ENCODE measurements around the gene EP400. TPM values are rescaled to one million over a fixed set of nuclear protein-coding genes. Genes with fewer than 3 reads are reported as not detected.

EP400 gene
- total RNA-seq, 1 experiment from 2014 or later: 61.7 TPM

DNA sequence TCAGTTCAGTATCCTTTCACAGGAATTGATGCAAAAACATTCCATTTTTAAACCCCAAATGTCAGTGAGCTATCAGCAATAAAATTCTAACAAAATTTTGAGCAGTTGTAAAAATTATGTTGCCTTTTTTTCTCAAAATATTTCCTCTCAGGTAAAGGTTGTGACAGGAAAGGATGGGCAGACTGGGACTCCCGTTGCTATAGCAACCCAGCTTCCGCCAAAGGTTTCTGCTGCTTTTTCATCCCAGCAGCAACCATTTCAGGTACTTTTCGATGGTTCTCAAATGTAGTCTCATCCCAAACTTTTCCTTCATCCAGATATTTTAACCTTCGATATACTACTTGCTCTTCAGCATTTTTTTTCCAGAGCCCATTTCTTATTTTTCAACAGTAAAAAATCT lies 13.6 kb downstream of the EP400 start:
- Histone ChIP-seq H2BK120ac (ENCODE audit: low read depth, low read length, poor library complexity, severe bottlenecking) (no peak overlapping the region), H3K23me2 (ENCODE audit: insufficient read length, low read depth, low read length, poor library complexity, severe bottlenecking) (no peaks in the 10 kb centered on the region), H2AFZ (ENCODE audit: low read length) (no peak overlapping the region), H2BK20ac (ENCODE audit: low read depth, low read length, poor library complexity, severe bottlenecking) (no peak overlapping the region), H3K4me2 (ENCODE audit: insufficient read depth, insufficient read length, low read length) (no peak overlapping the region), H3K9ac (ENCODE audit: extremely low read depth, insufficient read length, low read length) (no peak overlapping the region), H3K14ac (ENCODE audit: insufficient read depth, low read length) (no peak overlapping the region), H3K79me1 (ENCODE audit: insufficient read depth, low read depth, low read length, poor library complexity, severe bottlenecking) (peaks cover 7% of the 10 kb centered on the region), H4K91ac (ENCODE audit: insufficient read length, low read depth, low read length) (no peak overlapping the region), H3K79me2 (ENCODE audit: insufficient read depth, low read length) (peaks cover 7% of the 10 kb centered on the region; the same call in 1 of the 2 replicates), H3K4ac (ENCODE audit: low read depth, low read length) (no peak overlapping the region), H2BK5ac (ENCODE audit: insufficient read length, low read length) (no peak overlapping the region), H3K18ac (ENCODE audit: insufficient read length, low read depth, low read length) (no peak overlapping the region), H4K8ac (replicated peaks; ENCODE audit: insufficient read length, low read depth, low read length) (no peak overlapping the region), H3K9me3 (ENCODE audit: control insufficient read depth, low read depth, low read length) (no peaks in the 10 kb centered on the region), H4K5ac (ENCODE audit: insufficient read length, low read depth, low read length) (no peak overlapping the region), H3K27ac (ENCODE audit: insufficient read length, low read depth, low read length) (no peak overlapping the region), H3K23ac (ENCODE audit: insufficient read length, low read depth, low read length) (no peak overlapping the region), H4K20me1 (ENCODE audit: control insufficient read depth, insufficient read depth, insufficient read length) (no peaks in the 10 kb centered on the region), H3K4me1 (ENCODE audit: insufficient read depth, low read length) (no peaks in the 10 kb centered on the region), H3T11ph (ENCODE audit: low read length) (no peak overlapping the region), H2AK5ac (ENCODE audit: insufficient read length, low read length) (no peak overlapping the region), H2BK12ac (ENCODE audit: insufficient read length, low read depth, low read length) (no peak overlapping the region), H3K56ac (ENCODE audit: insufficient read length, low read depth, low read length) (no peak overlapping the region), H2BK15ac (ENCODE audit: low read depth, low read length) (no peak overlapping the region), H3K27me3 (ENCODE audit: insufficient read depth, low read length) (no peaks in the 10 kb centered on the region)
- Mint-ChIP-seq H3K4me3 (no peak overlapping the region), H3K27me3 (ENCODE audit: low read depth) (no peaks in the 10 kb centered on the region), H3K36me3 (ENCODE audit: insufficient read depth in 1 of 3, low read depth in 3 of 3) (peaks cover 4 to 23% (median 18%) of the 10 kb centered on the region in 3 experiments; a peak in 6 of 7 replicates), H3K4me1 (peaks cover 12 to 14% of the 10 kb centered on the region in 2 experiments; a peak in 3 of 4 replicates), H3K27ac (no peak overlapping the region), H3K9me3 (no peaks in the 10 kb centered on the region)
- TF ChIP-seq, protein P1, sequence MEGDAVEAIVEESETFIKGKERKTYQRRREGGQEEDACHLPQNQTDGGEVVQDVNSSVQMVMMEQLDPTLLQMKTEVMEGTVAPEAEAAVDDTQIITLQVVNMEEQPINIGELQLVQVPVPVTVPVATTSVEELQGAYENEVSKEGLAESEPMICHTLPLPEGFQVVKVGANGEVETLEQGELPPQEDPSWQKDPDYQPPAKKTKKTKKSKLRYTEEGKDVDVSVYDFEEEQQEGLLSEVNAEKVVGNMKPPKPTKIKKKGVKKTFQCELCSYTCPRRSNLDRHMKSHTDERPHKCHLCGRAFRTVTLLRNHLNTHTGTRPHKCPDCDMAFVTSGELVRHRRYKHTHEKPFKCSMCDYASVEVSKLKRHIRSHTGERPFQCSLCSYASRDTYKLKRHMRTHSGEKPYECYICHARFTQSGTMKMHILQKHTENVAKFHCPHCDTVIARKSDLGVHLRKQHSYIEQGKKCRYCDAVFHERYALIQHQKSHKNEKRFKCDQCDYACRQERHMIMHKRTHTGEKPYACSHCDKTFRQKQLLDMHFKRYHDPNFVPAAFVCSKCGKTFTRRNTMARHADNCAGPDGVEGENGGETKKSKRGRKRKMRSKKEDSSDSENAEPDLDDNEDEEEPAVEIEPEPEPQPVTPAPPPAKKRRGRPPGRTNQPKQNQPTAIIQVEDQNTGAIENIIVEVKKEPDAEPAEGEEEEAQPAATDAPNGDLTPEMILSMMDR (conservative IDR thresholded peaks at IDR 0.05): no peak
- no CpG with 5 or more reads among the region's 4 CpGs for WGBS (ENCODE audit: extremely low coverage, insufficient read length, low lambda C conversion rate)
- DNase-seq: no peak
